K562 (cell line): ENCODE results near the gene EFHC1. TPM values are rescaled to one million over a fixed set of nuclear protein-coding genes. Genes with fewer than 3 reads are reported as not detected.

Experiments used
- CBFA2T2 ChIP-seq: fragments of 450-650 bp; conservative IDR thresholded peaks from 2 replicates; pipeline ENCODE4 v1.6.1; 2017; ENCODE audit warnings: mild to moderate bottlenecking
- CCNT2 ChIP-seq: IDR thresholded peaks from 2 replicates; pipeline ENCODE4 v1.6.1; 2011; ENCODE audit warnings: borderline replicate concordance, low read depth, mild to moderate bottlenecking, moderate library complexity, mixed read lengths, low read length; ENCODE audit not compliant: insufficient read length; ENCODE audit errors: extremely low read depth
- CREM ChIP-seq: IDR thresholded peaks from 2 replicates; pipeline ENCODE4 v1.6.1; 2014; ENCODE audit warnings: antibody characterized with exemption, low read depth
- KHSRP ChIP-seq: fragments of 450-650 bp; IDR thresholded peaks from 2 replicates; pipeline ENCODE4 v1.6.1; 2017
- POLR2AphosphoS5 ChIP-seq: IDR thresholded peaks from 2 replicates; pipeline ENCODE4 v1.6.1; 2011; ENCODE audit warnings: mild to moderate bottlenecking, low read depth, low read length, moderate library complexity; ENCODE audit not compliant: control insufficient read depth, insufficient read depth
- XRCC4 ChIP-seq: IDR thresholded peaks from one replicate; pipeline ENCODE4 v1.6.1; 2011; ENCODE audit not compliant: insufficient read depth, insufficient read length; ENCODE audit errors: extremely low read depth
- XRCC5 ChIP-seq: fragments of 200-400 bp; formaldehyde crosslinking; IDR thresholded peaks from 2 replicates; pipeline ENCODE4 v1.6.1; 2017; ENCODE audit warnings: low read depth, mild to moderate bottlenecking, low read length
- ZNF282 ChIP-seq: sonication (generic); formaldehyde crosslinking; IDR thresholded peaks from 2 replicates; pipeline ENCODE4 v1.8.1; 2023; ENCODE audit warnings: missing genetic modification reagents
- polyA plus RNA-seq, 8 experiments: library from polyadenylated mRNA; depleted of rRNA in 4 of 8; stranded (reverse) in 5 of 8; unstranded in 3 of 8; fragments of >200 nt; fragmentation: Nextera tagmentation in 2 of 8; fragmentation: Illumina TruSeq in 1 of 8; extraction: Ambion mirVana in 2 of 8; extraction: Trizol in 1 of 8; gene quantifications; 2 replicates each; pipeline versions ENCODE4 v1.2.1 to v1.2.3, GENCODE V29; 2011 to 2014; ENCODE audit warnings: inconsistent platforms in 1 of 8, missing spikeins in 1 of 8
- total RNA-seq, 7 experiments: library from RNA; depleted of rRNA in 6 of 7; stranded (reverse); fragments of >200 nt in 6 of 7; fragmentation: Illumina TruSeq in 2 of 7; extraction: Trizol in 2 of 7; gene quantifications; 2 replicates each; pipeline versions ENCODE4 v1.2.1 to v1.2.3, GENCODE V29; 2011 to 2021; ENCODE audit warnings: low replicate concordance in 1 of 7
- TF ChIP-seq, protein P1 (sequence below): fragments of 450-650 bp; IDR thresholded peaks from 2 replicates; pipeline ENCODE4 v1.6.1; 2016; ENCODE audit warnings: low read depth
- TF ChIP-seq, protein P2 (sequence below): fragments of 250-450 bp; sonication (Bioruptor Pico); IDR thresholded peaks from 2 replicates; pipeline ENCODE4 v1.9.0; 2021; ENCODE audit warnings: mild to moderate bottlenecking
- TF ChIP-seq, protein P3 (sequence below): fragments of 150-350 bp; IDR thresholded peaks from 2 replicates; pipeline ENCODE4 v1.6.1; 2014; ENCODE audit warnings: low read depth, mild to moderate bottlenecking, low read length, borderline replicate concordance

The EFHC1 gene
- total and polyA plus RNA-seq, 9 of the 15 experiments (the other 6 are each of a cell fraction or from before 2014, with no cell fraction given), result 9.5 to 31.0 (median 14.9) TPM

DNA sequence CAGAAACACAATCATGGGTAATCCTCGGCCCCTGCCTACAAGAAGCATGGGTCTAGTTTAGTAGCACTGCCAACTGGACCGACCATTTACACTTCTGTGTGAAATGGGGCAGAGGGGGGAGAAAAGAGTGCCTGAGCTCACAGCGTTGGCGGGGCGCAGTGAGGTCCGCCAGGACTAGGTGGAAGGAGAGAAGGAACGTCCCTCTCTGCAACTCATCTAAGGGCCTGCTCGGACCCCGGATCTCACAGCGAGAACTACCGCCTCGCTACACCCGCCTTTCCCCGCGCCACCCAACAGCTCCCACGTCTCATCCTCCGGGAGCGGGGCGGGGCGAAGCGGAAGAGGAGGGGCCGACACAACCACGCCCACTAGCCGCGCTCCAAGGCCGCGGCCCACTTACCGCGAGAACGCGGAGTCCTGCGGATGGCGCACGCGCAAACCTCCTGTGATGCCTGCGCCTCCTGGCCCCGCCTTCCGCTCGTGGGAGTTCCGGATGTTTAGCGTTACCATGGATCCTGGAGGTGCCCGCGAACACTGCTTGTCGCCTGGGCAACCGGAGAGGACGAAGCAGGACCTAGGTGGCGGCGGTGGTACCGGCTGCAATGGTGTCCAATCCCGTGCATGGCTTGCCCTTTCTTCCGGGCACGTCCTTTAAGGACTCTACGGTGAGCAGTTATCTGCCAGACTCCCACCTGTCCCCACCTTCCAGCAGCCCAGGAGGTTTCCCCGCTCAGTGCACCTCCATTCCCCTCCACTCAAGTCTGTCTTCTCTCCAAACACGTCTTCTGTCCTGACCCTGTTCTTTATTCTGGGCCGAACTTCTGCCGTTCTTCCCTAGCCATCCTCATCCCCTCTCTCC is at the start of gene EFHC1 (continued):
- TF ChIP-seq, protein P1, sequence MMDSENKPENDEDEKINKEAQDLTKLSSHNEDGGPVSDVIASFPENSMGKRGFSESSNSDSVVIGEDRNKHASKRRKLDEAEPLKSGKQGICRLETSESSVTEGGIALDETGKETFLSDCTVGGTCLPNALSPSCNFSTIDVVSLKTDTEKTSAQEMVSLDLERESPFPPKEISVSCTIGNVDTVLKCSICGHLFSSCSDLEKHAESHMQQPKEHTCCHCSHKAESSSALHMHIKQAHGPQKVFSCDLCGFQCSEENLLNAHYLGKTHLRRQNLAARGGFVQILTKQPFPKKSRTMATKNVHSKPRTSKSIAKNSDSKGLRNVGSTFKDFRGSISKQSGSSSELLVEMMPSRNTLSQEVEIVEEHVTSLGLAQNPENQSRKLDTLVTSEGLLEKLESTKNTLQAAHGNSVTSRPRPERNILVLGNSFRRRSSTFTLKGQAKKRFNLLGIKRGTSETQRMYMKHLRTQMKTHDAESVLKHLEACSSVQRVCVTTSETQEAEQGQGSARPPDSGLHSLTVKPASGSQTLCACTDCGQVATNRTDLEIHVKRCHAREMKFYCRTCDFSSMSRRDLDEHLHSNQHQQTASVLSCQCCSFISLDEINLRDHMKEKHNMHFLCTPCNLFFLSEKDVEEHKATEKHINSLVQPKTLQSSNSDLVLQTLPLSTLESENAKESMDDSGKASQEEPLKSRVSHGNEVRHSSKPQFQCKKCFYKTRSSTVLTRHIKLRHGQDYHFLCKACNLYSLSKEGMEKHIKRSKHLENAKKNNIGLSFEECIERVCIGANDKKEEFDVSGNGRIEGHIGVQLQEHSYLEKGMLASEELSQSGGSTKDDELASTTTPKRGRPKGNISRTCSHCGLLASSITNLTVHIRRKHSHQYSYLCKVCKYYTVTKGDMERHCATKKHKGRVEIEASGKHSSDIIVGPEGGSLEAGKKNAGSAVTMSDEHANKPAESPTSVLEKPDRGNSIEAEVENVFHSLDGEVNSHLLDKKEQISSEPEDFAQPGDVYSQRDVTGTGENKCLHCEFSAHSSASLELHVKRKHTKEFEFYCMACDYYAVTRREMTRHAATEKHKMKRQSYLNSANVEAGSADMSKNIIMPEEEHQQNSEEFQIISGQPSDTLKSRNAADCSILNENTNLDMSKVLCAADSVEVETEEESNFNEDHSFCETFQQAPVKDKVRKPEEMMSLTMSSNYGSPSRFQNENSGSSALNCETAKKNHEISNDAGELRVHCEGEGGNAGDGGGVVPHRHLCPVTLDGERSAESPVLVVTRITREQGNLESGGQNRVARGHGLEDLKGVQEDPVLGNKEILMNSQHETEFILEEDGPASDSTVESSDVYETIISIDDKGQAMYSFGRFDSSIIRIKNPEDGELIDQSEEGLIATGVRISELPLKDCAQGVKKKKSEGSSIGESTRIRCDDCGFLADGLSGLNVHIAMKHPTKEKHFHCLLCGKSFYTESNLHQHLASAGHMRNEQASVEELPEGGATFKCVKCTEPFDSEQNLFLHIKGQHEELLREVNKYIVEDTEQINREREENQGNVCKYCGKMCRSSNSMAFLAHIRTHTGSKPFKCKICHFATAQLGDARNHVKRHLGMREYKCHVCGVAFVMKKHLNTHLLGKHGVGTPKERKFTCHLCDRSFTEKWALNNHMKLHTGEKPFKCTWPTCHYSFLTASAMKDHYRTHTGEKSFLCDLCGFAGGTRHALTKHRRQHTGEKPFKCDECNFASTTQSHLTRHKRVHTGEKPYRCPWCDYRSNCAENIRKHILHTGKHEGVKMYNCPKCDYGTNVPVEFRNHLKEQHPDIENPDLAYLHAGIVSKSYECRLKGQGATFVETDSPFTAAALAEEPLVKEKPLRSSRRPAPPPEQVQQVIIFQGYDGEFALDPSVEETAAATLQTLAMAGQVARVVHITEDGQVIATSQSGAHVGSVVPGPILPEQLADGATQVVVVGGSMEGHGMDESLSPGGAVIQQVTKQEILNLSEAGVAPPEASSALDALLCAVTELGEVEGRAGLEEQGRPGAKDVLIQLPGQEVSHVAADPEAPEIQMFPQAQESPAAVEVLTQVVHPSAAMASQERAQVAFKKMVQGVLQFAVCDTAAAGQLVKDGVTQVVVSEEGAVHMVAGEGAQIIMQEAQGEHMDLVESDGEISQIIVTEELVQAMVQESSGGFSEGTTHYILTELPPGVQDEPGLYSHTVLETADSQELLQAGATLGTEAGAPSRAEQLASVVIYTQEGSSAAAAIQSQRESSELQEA, result no peak
- no peak for TF ChIP-seq XRCC4
- TF ChIP-seq, protein P2, sequence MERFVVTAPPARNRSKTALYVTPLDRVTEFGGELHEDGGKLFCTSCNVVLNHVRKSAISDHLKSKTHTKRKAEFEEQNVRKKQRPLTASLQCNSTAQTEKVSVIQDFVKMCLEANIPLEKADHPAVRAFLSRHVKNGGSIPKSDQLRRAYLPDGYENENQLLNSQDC (CRISPR knock-in tag), result no peak
- peak; percentile 56 for TF ChIP-seq CREM
- TF ChIP-seq CCNT2, result peak; percentile 63
- TF ChIP-seq ZNF282 (CRISPR knock-in tag), result no peak
- TF ChIP-seq, protein P3, sequence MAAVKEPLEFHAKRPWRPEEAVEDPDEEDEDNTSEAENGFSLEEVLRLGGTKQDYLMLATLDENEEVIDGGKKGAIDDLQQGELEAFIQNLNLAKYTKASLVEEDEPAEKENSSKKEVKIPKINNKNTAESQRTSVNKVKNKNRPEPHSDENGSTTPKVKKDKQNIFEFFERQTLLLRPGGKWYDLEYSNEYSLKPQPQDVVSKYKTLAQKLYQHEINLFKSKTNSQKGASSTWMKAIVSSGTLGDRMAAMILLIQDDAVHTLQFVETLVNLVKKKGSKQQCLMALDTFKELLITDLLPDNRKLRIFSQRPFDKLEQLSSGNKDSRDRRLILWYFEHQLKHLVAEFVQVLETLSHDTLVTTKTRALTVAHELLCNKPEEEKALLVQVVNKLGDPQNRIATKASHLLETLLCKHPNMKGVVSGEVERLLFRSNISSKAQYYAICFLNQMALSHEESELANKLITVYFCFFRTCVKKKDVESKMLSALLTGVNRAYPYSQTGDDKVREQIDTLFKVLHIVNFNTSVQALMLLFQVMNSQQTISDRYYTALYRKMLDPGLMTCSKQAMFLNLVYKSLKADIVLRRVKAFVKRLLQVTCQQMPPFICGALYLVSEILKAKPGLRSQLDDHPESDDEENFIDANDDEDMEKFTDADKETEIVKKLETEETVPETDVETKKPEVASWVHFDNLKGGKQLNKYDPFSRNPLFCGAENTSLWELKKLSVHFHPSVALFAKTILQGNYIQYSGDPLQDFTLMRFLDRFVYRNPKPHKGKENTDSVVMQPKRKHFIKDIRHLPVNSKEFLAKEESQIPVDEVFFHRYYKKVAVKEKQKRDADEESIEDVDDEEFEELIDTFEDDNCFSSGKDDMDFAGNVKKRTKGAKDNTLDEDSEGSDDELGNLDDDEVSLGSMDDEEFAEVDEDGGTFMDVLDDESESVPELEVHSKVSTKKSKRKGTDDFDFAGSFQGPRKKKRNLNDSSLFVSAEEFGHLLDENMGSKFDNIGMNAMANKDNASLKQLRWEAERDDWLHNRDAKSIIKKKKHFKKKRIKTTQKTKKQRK, result no peak
- TF ChIP-seq XRCC5, result peak; percentile 37; the same call in 1 of the 2 replicates
- no peak for TF ChIP-seq CBFA2T2
- TF ChIP-seq POLR2AphosphoS5, result peak; percentile 91
- no peak for TF ChIP-seq KHSRP
